ENCODE data around the gene TRAPPC3L. TPM values are rescaled to one million over a fixed set of nuclear protein-coding genes. Genes with fewer than 3 reads are reported as not detected.

The TRAPPC3L gene
- total RNA-seq, 1 experiment from 2014 or later, result not detected

DNA sequence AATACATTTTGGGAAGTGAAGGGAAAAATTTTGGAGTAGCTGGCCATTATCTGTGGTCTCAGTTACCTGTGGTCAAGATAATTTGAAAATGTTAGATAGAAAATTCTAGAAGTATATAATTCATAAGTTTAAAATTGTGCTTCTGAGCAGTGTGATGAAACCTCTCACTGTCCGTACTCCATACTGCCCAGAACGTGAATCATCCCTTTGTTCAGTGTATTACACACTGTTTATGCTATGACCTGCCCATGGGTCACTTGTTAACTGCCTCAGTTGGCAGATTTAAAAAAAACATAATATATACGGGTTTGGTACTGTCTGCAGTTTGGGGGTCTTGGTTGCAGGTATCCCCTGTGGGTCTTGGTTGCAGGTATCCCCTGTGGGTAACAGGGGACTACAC is 38.2 kb downstream of the TRAPPC3L start:
- Histone ChIP-seq H3K18ac (ENCODE audit: insufficient read length, low read depth, low read length) (no peak overlapping the region), H3T11ph (ENCODE audit: low read length) (no peak overlapping the region), H4K91ac (ENCODE audit: insufficient read length, low read depth, low read length) (no peak overlapping the region), H3K4ac (ENCODE audit: low read depth, low read length) (no peak overlapping the region), H2AFZ (ENCODE audit: low read length) (no peak overlapping the region), H2BK5ac (ENCODE audit: insufficient read length, low read length) (no peak overlapping the region), H3K27ac (ENCODE audit: insufficient read length, low read depth, low read length) (no peak overlapping the region), H2BK12ac (ENCODE audit: insufficient read length, low read depth, low read length) (no peak overlapping the region), H4K8ac (replicated peaks; ENCODE audit: insufficient read length, low read depth, low read length) (no peak overlapping the region), H3K23ac (ENCODE audit: insufficient read length, low read depth, low read length) (no peak overlapping the region), H3K9me3 (ENCODE audit: control insufficient read depth, low read depth, low read length) (no peaks in the 10 kb centered on the region), H4K5ac (ENCODE audit: insufficient read length, low read depth, low read length) (no peak overlapping the region), H3K14ac (ENCODE audit: insufficient read depth, low read length) (no peak overlapping the region), H3K9ac (ENCODE audit: extremely low read depth, insufficient read length, low read length) (no peak overlapping the region), H3K27me3 (ENCODE audit: insufficient read depth, low read length) (no peaks in the 10 kb centered on the region), H2BK15ac (ENCODE audit: low read depth, low read length) (no peak overlapping the region), H3K79me1 (ENCODE audit: insufficient read depth, low read depth, low read length, poor library complexity, severe bottlenecking) (no peaks in the 10 kb centered on the region), H3K23me2 (ENCODE audit: insufficient read length, low read depth, low read length, poor library complexity, severe bottlenecking) (no peaks in the 10 kb centered on the region), H2AK5ac (ENCODE audit: insufficient read length, low read length) (no peak overlapping the region), H3K56ac (ENCODE audit: insufficient read length, low read depth, low read length) (no peak overlapping the region), H3K79me2 (ENCODE audit: insufficient read depth, low read length) (no peaks in the 10 kb centered on the region), H3K4me1 (ENCODE audit: insufficient read depth, low read length) (no peaks in the 10 kb centered on the region), H3K4me2 (ENCODE audit: insufficient read depth, insufficient read length, low read length) (no peak overlapping the region), H2BK20ac (ENCODE audit: low read depth, low read length, poor library complexity, severe bottlenecking) (no peak overlapping the region), H2BK120ac (ENCODE audit: low read depth, low read length, poor library complexity, severe bottlenecking) (no peak overlapping the region), H4K20me1 (ENCODE audit: control insufficient read depth, insufficient read depth, insufficient read length) (no peaks in the 10 kb centered on the region)
- Mint-ChIP-seq H3K4me3 (no peak overlapping the region), H3K27ac (no peak overlapping the region), H3K27me3 (ENCODE audit: low read depth) (peaks cover 4% of the 10 kb centered on the region; the same call in 1 of the 2 replicates), H3K9me3 (peaks cover 7 to 17% of the 10 kb centered on the region in 2 experiments; a peak in 4 of 5 replicates), H3K4me1 (peaks cover 8 to 10% of the 10 kb centered on the region in 2 experiments), H3K36me3 (ENCODE audit: insufficient read depth in 1 of 3, low read depth in 3 of 3) (peaks cover 0 to 6% (median 4%) of the 10 kb centered on the region in 3 experiments; a peak in 3 of 7 replicates)
- WGBS (ENCODE audit: extremely low coverage, insufficient read length, low lambda C conversion rate), result no CpG with 5 or more reads among the region's 3 CpGs
- TF ChIP-seq, protein P1, sequence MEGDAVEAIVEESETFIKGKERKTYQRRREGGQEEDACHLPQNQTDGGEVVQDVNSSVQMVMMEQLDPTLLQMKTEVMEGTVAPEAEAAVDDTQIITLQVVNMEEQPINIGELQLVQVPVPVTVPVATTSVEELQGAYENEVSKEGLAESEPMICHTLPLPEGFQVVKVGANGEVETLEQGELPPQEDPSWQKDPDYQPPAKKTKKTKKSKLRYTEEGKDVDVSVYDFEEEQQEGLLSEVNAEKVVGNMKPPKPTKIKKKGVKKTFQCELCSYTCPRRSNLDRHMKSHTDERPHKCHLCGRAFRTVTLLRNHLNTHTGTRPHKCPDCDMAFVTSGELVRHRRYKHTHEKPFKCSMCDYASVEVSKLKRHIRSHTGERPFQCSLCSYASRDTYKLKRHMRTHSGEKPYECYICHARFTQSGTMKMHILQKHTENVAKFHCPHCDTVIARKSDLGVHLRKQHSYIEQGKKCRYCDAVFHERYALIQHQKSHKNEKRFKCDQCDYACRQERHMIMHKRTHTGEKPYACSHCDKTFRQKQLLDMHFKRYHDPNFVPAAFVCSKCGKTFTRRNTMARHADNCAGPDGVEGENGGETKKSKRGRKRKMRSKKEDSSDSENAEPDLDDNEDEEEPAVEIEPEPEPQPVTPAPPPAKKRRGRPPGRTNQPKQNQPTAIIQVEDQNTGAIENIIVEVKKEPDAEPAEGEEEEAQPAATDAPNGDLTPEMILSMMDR (conservative IDR thresholded peaks at IDR 0.05), result no peak
- DNase-seq, result no peak

Measured in H9 (cell line).